CD4-positive, alpha-beta T cell treated with Interleukin-4 for 4 hours (primary cell): ENCODE measurements around the gene RBM14.
"Not testable (repeated sequence)": the region's sequence is repeated elsewhere in the genome, so short reads cannot be mapped to it uniquely, and the experiment has no call there.

Experiments used
- DNase-seq: peaks from one replicate; pipeline ENCODE4 v3.0.0-alpha.2; 2020

The RBM14 gene

GRCh38 chr11:66598993-66599392 lies 17.4 kb upstream of the RBM14 start:
- no peak for DNase-seq

- no peak for DNase-seq
Observed at GRCh38 chr11:66600219-66600618, 16.2 kb upstream of the RBM14 start.

- no peak for DNase-seq
Observed at GRCh38 chr11:66600631-66601233, 15.7 kb upstream of the RBM14 start.

GRCh38 chr11:66603072-66603471 lies 13.4 kb upstream of the RBM14 start:
- DNase-seq, result no peak

- no peak for DNase-seq
Observed at GRCh38 chr11:66604155-66604554, 12.3 kb upstream of the RBM14 start.

- DNase-seq, result not testable (repeated sequence)
Observed at GRCh38 chr11:66606608-66607007, 9.8 kb upstream of the RBM14 start.

- DNase-seq, result no peak
Observed at GRCh38 chr11:66607126-66607834, 9.2 kb upstream of the RBM14 start.

- DNase-seq, result no peak
Observed at GRCh38 chr11:66609721-66610617, 6.5 kb upstream of the RBM14 start.

- DNase-seq, result no peak
Observed at GRCh38 chr11:66612458-66612857, 4.0 kb upstream of the RBM14 start.

- no peak for DNase-seq
Observed at GRCh38 chr11:66614073-66614472, 2.4 kb upstream of the RBM14 start.

- peak; percentile 53 for DNase-seq
Observed at GRCh38 chr11:66617155-66617834, 865 bp downstream of the RBM14 start.

GRCh38 chr11:66619080-66619554 lies 2.7 kb downstream of the RBM14 start:
- peak; percentile 91 for DNase-seq

GRCh38 chr11:66624450-66624849 lies 8.0 kb downstream of the RBM14 start:
- no peak for DNase-seq

- no peak for DNase-seq
Observed at GRCh38 chr11:66625041-66625751, 8.8 kb downstream of the RBM14 start.

- DNase-seq, result no peak
Observed at GRCh38 chr11:66625752-66626149, 9.3 kb downstream of the RBM14 start.

- DNase-seq, result no peak
Observed at GRCh38 chr11:66626382-66626781, 10.0 kb downstream of the RBM14 start.

- no peak for DNase-seq
Observed at GRCh38 chr11:66626926-66627325, 10.5 kb downstream of the RBM14 start.

- DNase-seq, result no peak
Observed at GRCh38 chr11:66628061-66628603, 11.7 kb downstream of the RBM14 start.

GRCh38 chr11:66629356-66629755 lies 12.9 kb downstream of the RBM14 start:
- DNase-seq, result no peak

GRCh38 chr11:66631883-66632282 lies 15.5 kb downstream of the RBM14 start:
- no peak for DNase-seq

GRCh38 chr11:66632952-66633351 lies 16.5 kb downstream of the RBM14 start:
- no peak for DNase-seq

GRCh38 chr11:66636411-66636810 lies 20.0 kb downstream of the RBM14 start:
- no peak for DNase-seq
